ENCODE measurements around the gene SPANXN4. TPM values are rescaled to one million over a fixed set of nuclear protein-coding genes. Genes with fewer than 3 reads are reported as not detected.

The SPANXN4 gene
- total and polyA plus RNA-seq, 9 of the 15 experiments (the other 6 are each of a cell fraction or from before 2014, with no cell fraction given), result not detected

DNA sequence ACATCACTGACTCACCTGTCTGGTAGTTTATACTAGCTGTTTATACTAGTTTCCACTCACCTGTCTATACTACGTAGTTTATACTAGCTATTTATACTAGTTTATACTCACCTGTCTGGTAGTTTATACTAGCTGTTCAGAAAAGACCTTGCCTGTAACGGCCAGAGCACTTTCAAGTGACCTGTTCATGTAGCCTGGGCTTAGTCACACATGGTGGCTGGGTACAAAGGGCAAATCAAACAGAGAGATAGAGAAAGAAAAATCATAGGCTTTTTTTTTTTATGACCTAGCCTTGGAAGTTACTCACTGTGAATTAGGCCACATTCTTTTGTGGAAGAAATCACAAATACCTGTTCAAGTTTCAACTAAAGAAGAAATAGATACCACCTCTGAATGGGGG, 30.7 kb upstream of the SPANXN4 start (continued):
- TF ChIP-seq NELFE (IDR thresholded peaks at IDR 0.05; ENCODE audit: insufficient read depth, insufficient read length), result no peak
- TF ChIP-seq, protein P1, sequence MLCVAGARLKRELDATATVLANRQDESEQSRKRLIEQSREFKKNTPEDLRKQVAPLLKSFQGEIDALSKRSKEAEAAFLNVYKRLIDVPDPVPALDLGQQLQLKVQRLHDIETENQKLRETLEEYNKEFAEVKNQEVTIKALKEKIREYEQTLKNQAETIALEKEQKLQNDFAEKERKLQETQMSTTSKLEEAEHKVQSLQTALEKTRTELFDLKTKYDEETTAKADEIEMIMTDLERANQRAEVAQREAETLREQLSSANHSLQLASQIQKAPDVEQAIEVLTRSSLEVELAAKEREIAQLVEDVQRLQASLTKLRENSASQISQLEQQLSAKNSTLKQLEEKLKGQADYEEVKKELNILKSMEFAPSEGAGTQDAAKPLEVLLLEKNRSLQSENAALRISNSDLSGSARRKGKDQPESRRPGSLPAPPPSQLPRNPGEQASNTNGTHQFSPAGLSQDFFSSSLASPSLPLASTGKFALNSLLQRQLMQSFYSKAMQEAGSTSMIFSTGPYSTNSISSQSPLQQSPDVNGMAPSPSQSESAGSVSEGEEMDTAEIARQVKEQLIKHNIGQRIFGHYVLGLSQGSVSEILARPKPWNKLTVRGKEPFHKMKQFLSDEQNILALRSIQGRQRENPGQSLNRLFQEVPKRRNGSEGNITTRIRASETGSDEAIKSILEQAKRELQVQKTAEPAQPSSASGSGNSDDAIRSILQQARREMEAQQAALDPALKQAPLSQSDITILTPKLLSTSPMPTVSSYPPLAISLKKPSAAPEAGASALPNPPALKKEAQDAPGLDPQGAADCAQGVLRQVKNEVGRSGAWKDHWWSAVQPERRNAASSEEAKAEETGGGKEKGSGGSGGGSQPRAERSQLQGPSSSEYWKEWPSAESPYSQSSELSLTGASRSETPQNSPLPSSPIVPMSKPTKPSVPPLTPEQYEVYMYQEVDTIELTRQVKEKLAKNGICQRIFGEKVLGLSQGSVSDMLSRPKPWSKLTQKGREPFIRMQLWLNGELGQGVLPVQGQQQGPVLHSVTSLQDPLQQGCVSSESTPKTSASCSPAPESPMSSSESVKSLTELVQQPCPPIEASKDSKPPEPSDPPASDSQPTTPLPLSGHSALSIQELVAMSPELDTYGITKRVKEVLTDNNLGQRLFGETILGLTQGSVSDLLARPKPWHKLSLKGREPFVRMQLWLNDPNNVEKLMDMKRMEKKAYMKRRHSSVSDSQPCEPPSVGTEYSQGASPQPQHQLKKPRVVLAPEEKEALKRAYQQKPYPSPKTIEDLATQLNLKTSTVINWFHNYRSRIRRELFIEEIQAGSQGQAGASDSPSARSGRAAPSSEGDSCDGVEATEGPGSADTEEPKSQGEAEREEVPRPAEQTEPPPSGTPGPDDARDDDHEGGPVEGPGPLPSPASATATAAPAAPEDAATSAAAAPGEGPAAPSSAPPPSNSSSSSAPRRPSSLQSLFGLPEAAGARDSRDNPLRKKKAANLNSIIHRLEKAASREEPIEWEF (CRISPR knock-in tag; IDR thresholded peaks at IDR 0.05), result no peak
- no peak for TF ChIP-seq SETDB1 (IDR thresholded peaks at IDR 0.05; ENCODE audit: low read length)
- no peak for TF ChIP-seq ZNF133 (CRISPR knock-in tag; IDR thresholded peaks at IDR 0.05)
- TF ChIP-seq FOXK1 (CRISPR knock-in tag; IDR thresholded peaks at IDR 0.05; ENCODE audit: borderline replicate concordance), result no peak

DNA sequence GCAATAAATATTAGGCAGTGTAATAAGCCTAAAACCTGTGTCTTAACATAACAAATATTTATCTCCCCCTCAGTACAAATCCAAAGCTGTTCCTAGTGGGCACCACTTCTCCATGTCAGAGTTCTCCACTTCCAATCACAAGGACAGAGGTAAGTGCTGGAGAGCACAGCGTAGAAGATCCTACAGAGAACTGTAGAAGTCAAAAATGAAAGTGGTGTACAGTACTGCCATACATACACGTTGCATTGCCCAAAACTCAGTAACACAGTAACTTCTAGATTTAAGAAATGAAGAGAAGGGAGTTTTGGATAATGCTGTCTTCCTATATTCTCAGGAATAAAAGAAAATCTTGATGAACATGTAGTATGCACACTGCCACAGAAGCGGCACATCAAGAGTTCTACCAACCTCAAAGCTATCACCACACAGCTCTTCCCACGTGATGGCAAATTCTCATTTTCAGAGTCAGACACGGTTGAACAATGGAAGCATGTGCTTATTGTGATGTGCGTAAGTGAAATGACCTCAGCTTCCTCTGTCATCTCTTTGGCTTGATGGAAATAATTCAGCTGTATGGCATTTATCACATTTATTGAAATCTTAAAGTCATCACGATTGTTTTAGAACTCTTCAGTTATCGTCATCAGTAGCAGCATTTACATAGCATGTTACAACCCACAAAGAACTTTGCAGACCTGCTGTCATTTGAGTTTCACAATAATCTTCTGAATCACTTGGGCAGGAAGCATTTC, 27.1 kb upstream of the SPANXN4 start:
- POLR2A ChIA-PET, result no interaction called here
- H4K20me1 ChIP-seq (replicated peaks; ENCODE audit: control insufficient read depth, insufficient read depth, low read length), result no peaks in the 10 kb centered on the region
- no peak for DNase-seq (ENCODE audit: extremely low read depth in 1 of 4, low spot score in 3 of 4)
- no TSS peak for BruUV-seq (replicated peaks)
- H3K9ac ChIP-seq (ENCODE audit: insufficient read depth in 1 of 2, low read depth in 2 of 2, low read length in 2 of 2), result no peak overlapping the region
- H2AFZ ChIP-seq (ENCODE audit: low read depth, low read length), result no peak overlapping the region
- H3K4me3 ChIP-seq, result no peak overlapping the region
- H3K36me3 ChIP-seq (ENCODE audit: control insufficient read depth, insufficient read depth, low read length), result no peaks in the 10 kb centered on the region
- ATAC-seq, result no peak
- CTCF ChIA-PET (ENCODE audit: low intra/inter-chr PET ratio), result no interaction called here
- intact Hi-C loops (cut with micrococcal nuclease) (no loop called here), in situ Hi-C loops (cut with MboI) (no loop called here)
- 3% methylated on average over 8 of the region's 8 CpGs for WGBS (ENCODE audit: insufficient coverage, low coverage, missing lambda C conversion rate)
- no peaks in the 10 kb centered on the region for H3K27me3 ChIP-seq (ENCODE audit: control insufficient read depth in 2 of 2, insufficient read depth in 2 of 2, low read length in 2 of 2)
- H3K79me2 ChIP-seq (ENCODE audit: control insufficient read depth, insufficient read depth, low read length), result no peaks in the 10 kb centered on the region
- no peaks in the 10 kb centered on the region for H3K9me3 ChIP-seq (replicated peaks; ENCODE audit: control insufficient read depth, insufficient read depth, low read depth, low read length)
- no peaks in the 10 kb centered on the region for H3K9me1 ChIP-seq (ENCODE audit: control insufficient read depth, insufficient read depth, low read length)
- no peak overlapping the region for H3K4me2 ChIP-seq (ENCODE audit: insufficient read depth, low read length)
- H3K27ac ChIP-seq (ENCODE audit: extremely low read depth, low read depth, low read length), result no peak overlapping the region
- no peak for FAIRE-seq
- no peaks in the 10 kb centered on the region for H3K4me1 ChIP-seq (replicated peaks in 1 of 2; ENCODE audit: control insufficient read depth in 2 of 2, insufficient read depth in 2 of 2, low read length in 2 of 2)
- TF ChIP-seq ZNF184 (CRISPR knock-in tag; IDR thresholded peaks at IDR 0.05), result no peak
- TF ChIP-seq, protein P2, sequence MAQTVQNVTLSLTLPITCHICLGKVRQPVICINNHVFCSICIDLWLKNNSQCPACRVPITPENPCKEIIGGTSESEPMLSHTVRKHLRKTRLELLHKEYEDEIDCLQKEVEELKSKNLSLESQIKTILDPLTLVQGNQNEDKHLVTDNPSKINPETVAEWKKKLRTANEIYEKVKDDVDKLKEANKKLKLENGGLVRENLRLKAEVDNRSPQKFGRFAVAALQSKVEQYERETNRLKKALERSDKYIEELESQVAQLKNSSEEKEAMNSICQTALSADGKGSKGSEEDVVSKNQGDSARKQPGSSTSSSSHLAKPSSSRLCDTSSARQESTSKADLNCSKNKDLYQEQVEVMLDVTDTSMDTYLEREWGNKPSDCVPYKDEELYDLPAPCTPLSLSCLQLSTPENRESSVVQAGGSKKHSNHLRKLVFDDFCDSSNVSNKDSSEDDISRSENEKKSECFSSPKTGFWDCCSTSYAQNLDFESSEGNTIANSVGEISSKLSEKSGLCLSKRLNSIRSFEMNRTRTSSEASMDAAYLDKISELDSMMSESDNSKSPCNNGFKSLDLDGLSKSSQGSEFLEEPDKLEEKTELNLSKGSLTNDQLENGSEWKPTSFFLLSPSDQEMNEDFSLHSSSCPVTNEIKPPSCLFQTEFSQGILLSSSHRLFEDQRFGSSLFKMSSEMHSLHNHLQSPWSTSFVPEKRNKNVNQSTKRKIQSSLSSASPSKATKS (CRISPR knock-in tag; IDR thresholded peaks at IDR 0.05), result no peak
- no peak for TF ChIP-seq ZNF79 (CRISPR knock-in tag; IDR thresholded peaks at IDR 0.05; ENCODE audit: low read depth)
- TF ChIP-seq ZNF76 (CRISPR knock-in tag; IDR thresholded peaks at IDR 0.05; ENCODE audit: borderline replicate concordance), result no peak
- no peak for TF ChIP-seq ZNF699 (CRISPR knock-in tag; IDR thresholded peaks at IDR 0.05; ENCODE audit: insufficient replicate concordance)

Measured in K562 (cell line).